M059J (cell line): ENCODE data around the gene MLPH. TPM values are rescaled to one million over a fixed set of nuclear protein-coding genes. Genes with fewer than 3 reads are reported as not detected.

Experiments used
- DNase-seq: peaks from one replicate; pipeline ENCODE4 v3.0.0-alpha.2; 2012; ENCODE audit warnings: low read depth
- total RNA-seq: library from RNA; depleted of rRNA; stranded (reverse); fragments of >200 nt; shearing (Covaris generic); gene quantifications from 2 replicates; pipeline ENCODE4 v1.2.3, GENCODE V29; 2014

MLPH gene
- total RNA-seq, 1 experiment from 2014 or later = 68.8 TPM

GRCh38 chr2:237541243-237541642 is 54.2 kb downstream of the MLPH start:
- no peak for DNase-seq

DNA sequence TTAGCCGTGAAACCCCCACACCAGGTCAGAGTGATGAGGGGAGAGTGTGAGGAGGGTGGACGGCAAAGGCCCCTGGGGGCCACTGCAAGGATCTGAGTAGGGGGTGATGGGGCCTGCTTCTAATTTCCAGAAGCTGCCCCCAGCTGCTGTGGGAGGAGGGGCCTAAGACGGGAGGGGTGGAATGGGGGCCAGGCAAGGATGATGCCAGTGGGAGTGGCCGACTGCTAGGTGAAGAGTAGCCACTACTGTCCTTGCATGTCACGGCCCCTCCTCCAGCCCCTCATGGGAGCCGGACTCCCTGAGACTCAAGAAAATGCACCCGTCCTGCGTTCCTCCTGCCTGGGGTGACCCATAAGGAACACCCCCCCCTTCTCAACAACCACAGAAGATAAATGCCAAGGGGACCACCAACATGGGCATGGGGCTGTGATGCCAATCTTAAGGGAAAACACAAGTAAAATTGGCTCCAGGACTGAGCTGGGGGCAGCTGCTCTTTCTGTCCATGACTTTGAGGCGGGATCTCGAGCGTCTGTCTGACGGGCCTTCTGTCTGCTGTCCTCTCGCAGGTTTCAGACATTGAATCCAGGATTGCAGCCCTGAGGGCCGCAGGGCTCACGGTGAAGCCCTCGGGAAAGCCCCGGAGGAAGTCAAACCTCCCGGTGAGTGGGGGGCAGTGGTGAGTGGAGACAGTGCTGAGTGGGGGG is 55.1 kb downstream of the MLPH start:
- DNase-seq = no peak

DNA sequence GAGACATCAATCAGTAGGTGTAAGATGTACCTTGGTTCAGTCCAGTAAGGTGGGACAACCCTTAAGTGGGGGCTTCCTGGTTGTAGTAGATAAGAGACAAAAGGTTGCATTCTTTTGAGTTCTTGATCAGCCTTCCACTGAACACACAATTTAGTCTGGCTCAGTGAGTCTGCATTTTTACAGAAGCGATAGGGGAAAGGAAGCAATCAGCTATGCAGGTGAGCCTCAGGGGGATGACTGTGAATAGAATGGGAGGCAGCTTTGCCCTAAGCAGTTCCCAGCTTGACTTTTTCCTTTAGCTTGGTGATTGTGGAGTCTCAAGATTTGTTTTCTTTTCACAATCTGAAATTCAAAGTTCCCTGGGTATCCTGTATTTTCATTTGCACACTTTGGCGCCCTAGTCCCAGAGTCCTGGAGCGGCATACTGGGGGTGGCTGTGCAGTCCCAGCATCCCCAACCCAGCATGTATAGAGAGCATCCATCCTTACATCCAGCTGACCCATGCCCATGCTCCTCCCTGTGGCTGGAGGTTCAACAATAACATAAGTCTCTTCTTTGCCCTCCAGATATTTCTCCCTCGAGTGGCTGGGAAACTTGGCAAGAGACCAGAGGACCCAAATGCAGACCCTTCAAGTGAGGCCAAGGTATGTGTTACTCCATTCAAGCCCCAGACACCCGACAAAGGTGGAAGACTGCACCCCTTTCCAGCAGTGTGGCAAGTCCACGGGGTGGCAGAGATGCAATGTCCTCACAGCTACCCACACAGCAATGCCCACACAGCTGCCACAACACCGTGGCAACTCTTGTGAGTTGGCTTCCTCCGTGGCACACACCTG is 59.2 kb downstream of the MLPH start:
- DNase-seq = no peak

- no peak for DNase-seq
Measured at GRCh38 chr2:237546876-237547395, 59.9 kb downstream of the MLPH start.

DNA sequence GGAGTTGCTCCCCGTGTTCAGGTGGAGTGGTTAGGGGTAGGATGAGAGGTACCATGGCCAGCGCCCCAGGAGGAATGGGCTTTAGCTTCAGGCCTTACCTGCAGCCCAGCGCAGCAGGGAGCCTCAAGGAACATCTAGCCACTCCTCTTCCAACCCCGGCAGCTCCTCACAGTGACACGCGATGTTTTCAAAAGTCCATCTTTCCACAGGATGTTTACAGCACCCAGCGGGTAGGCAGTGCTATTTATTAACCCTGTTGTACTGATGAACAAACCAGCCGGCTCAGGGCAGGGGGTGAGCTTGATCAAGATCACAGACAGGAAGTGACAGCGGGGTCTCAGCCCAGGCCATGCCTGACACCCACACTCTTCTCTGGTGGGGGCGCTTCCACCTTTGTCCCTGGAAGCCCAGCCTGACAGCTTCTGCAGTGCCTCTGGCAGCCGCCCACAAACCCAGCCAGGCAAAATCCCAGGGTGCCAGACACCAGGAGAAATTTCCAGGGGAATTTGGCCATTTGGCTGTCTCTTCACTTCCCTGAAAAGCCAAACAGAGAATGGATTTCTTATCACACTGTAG is 60.9 kb downstream of the MLPH start:
- DNase-seq = no peak

GRCh38 chr2:237549216-237549615 is 62.2 kb downstream of the MLPH start:
- DNase-seq = no peak

- DNase-seq = no peak
Measured at GRCh38 chr2:237549643-237550415, 62.8 kb downstream of the MLPH start.

- DNase-seq = no peak
Measured at GRCh38 chr2:237551071-237551574, 64.1 kb downstream of the MLPH start.

DNA sequence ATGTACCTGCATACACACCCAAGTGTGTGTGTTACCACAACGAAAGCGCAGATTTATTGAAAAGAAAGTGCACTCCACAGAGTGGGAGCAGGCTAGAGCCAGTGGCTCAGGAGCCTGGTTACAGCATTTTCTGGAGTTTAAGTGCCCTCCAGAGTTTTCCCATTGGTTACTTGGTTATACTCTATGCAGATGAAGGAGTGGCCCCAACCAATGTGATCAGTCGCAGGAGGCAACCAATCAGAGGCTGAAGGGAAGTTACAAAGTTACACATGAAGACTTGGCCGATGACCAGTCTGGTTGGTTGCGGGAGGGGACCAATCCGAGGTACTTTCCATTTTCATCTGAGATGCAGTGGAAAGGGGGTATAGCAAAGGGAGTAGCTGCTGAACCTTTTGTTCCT is 65.9 kb downstream of the MLPH start:
- DNase-seq = no peak

GRCh38 chr2:237553948-237554347 is 66.9 kb downstream of the MLPH start:
- no peak for DNase-seq

DNA sequence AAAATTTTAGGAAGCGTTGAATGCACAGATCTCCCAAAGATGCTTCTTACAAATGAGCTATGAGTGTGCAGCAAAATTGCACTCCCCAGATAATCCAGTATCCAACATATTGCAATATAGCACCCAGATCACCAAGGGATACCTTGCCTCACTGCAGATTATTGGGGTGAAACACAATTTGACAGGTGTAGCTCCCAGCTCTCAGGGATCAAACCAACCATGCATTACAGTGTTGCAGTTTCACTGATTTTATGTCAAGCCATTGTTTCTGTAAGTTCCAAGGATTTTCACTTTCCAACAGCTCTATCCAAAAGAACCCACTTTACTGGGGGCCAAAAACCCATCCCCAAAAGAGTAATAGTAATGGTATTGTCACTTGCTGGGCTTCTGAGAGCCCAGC is 68.5 kb downstream of the MLPH start:
- no peak for DNase-seq

DNA sequence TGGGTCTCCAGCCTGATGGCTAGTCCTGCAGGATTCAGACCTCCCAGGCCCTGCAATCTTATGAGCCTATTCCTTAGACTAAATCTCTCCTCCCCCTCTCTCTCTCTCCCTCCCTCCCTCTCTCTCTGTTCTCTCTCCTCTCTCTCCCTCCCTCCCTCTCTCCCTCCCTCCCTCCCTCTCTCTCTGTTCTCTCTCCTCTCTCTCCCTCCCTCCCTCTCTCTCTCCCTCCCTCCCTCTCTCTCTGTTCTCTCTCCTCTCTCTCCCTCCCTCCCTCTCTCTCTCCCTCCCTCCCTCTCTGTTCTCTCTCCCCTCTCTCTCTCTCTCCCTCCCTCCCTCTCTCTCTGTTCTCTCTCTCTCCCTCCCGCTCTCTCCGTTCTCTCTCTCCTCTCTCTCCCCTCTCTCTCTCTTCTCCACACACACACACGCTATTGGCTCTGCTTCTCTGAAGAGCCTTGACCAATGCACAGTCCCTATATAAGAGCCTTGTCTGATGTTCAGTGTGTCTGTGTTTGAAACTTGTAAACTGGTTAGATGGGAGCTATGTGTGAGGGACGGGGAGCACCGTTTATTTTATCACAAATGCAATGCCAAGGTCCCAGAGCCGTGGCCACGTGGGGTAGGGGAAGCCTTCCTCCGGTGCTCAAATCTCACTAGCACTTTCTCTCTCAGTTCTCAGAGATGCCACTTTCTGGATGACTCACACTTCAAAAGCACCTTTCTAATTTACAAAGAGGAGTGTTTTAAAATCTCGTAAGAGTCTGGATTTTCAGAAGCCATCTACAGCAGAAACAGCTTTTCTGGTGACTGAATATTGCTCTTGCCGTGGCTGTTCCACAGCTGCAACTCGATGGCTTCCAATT is 70.0 kb downstream of the MLPH start:
- no peak for DNase-seq

DNA sequence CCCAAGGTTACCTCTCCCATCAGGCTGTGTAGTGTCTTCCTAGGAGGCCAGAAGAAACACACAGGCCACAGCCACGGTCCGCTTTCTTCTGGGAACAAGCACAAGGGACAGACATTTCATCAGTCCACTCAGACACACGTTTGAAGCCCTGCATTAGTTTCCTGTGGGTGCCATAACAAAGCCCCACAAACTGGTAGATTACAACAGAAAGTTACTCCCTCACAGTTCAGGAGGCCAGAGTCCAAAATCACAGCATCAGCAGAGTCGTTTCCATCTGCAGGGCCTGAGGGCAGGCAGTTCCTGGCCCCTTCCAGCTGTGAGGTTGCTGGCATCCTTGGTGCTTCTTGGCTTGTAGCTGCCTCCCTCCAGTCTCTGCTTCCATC is 70.6 kb downstream of the MLPH start:
- no peak for DNase-seq

- peak; percentile 56 for DNase-seq
Measured at GRCh38 chr2:237558961-237559641, 72.0 kb downstream of the MLPH start.

DNA sequence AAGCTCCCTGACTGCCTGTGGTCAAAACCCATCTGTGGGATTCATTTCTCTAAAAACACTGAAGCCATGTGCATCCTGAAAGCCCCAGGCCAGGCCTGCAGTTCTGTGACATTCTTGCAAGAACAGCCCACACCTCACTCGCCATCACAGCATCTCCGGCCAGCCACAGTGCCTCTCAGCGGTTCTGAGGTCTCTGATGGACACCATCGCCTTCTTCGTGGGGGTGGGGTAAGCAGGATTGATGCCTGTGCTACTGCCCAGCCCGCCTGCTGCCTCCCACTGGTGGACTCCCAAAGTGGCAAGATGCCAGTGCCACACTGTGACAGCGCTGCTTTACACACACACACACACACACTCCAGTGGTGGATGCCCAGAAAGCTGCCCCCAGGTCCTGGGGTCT is 74.2 kb downstream of the MLPH start:
- no peak for DNase-seq

DNA sequence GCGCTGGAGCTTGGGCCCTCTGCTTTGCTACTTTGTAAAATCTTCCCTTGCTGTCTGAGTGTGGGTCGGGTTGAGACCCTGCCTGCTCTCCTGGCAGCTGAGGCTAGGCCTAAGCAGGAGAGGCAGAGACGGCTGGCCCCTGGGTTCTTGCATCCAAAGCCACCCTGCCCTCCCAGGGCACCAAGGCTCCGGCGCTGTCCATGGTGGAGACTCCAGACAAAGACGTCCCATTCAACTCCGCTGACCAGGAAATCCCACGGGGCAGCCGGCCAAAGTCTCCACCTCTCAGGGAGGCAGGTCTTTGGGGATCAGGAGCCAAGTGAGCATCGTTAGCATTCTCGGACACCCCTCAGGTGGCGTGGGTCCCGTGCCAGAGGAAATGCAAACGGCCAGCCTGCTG is 76.8 kb downstream of the MLPH start:
- DNase-seq = peak; percentile 29

DNA sequence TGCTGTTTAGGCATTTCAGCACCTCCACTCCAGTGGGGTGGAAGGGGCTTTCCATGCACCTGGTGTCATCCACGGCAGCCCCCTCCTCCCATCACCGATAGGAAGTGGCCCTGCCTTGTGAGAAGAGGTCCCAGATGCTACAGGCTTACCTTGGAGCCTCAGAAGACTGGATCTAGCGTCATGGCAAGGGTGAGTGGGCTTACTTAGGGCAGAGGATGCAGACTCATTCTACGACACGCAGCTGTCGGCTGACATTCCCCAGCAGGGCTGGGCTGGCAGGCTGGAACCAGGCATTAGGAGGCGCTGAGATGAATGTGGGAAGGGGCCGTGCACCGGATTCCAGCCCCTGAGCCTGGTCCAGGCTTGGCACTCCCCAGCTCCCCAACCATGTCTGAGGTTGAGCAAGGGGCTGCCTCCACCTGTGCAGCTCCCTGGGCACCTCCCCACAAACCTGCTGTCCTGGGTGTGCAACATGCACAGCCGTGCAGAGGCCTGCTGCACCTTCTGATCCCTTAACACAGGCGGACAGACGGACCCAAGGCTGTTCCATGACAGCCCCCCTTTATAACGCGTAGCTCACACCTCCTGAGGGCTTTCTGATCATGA is 77.6 kb downstream of the MLPH start:
- no peak for DNase-seq

DNA sequence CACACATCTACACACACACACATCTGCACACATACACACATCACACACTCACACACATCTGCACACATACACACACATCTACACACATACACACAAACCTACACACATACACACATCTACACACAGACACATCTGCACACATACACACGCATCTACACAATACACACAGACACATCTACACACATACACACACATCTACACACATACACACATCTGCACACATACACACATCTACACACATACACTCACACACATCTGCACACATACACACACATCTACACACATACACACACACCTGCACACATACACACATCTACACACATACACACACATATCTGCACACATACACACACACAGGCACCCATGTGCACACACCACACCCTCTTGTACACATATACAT is 78.9 kb downstream of the MLPH start:
- DNase-seq = no peak

- no peak for DNase-seq
Measured at GRCh38 chr2:237566401-237567235, 79.6 kb downstream of the MLPH start, which contains the start of gene PRLH. Gene PRLH (plus strand): TSS chr2:237566574. CDS start chr2:237566574, 0 bp downstream.
